ENCODE data around the gene SLC38A9.

The SLC38A9 gene

DNA sequence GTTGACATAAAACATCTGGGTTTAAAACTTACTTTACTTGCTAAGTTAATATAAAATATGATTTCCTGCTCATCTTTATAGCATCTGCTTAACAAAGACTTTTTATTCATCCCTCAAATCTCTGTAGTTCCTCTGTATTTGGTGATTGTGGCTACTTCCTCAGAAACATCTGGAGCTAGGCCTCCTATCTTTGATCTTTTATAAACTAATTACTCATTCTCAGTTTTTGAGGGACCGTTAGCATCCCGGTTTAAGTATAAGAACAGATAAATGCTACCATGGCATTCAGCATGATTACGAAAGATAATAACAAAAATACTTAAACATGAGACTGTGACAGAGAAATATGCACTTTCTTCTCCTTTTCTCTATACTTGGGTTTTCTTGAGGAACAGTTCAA lies 85.3 kb downstream of the SLC38A9 start:
- TF ChIP-seq CTCF (IDR thresholded peaks at IDR 0.05; ENCODE audit: borderline replicate concordance, insufficient read depth, low read depth, low read length) = no peak
- H3K4me3 ChIP-seq (ENCODE audit: low read depth, low read length) = no peak overlapping the region

GRCh38 chr5:55625913-55626312 lies 86.2 kb downstream of the SLC38A9 start:
- TF ChIP-seq CTCF (IDR thresholded peaks at IDR 0.05; ENCODE audit: borderline replicate concordance, insufficient read depth, low read depth, low read length) = no peak
- H3K4me3 ChIP-seq (ENCODE audit: low read depth, low read length) = no peak overlapping the region

GRCh38 chr5:55625589-55625909 lies 86.6 kb downstream of the SLC38A9 start:
- no peak for TF ChIP-seq CTCF (IDR thresholded peaks at IDR 0.05; ENCODE audit: borderline replicate concordance, insufficient read depth, low read depth, low read length)
- H3K4me3 ChIP-seq (ENCODE audit: low read depth, low read length) = no peak overlapping the region

GRCh38 chr5:55624841-55625588 lies 87.1 kb downstream of the SLC38A9 start:
- no peak for TF ChIP-seq CTCF (IDR thresholded peaks at IDR 0.05; ENCODE audit: borderline replicate concordance, insufficient read depth, low read depth, low read length)
- no peak overlapping the region for H3K4me3 ChIP-seq (ENCODE audit: low read depth, low read length)

- H3K4me3 ChIP-seq (ENCODE audit: low read depth, low read length) = no peak overlapping the region
- no peak for TF ChIP-seq CTCF (IDR thresholded peaks at IDR 0.05; ENCODE audit: borderline replicate concordance, insufficient read depth, low read depth, low read length)
Measured at GRCh38 chr5:55623789-55624188, 88.3 kb downstream of the SLC38A9 start.

GRCh38 chr5:55622460-55622859 lies 89.7 kb downstream of the SLC38A9 start:
- H3K4me3 ChIP-seq (ENCODE audit: low read depth, low read length) = no peak overlapping the region
- no peak for TF ChIP-seq CTCF (IDR thresholded peaks at IDR 0.05; ENCODE audit: borderline replicate concordance, insufficient read depth, low read depth, low read length)

DNA sequence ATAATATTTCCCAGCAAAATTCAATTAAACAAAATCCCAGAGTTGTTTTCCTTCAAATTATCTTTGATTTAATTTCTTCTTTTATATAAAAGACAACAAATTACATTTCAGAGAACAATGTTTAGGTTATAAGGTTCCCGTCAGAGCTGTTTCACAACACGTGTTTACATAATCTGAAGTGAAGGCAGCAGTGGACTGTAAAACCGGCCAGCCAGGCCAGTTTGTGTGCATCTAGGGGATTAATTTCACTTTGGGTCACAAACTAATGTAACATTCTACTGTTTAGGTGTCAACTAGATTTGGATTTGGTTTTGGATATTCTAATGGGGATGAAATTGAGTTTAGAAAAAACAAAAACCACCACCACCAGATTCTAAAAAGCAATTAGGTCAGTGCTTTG lies 90.9 kb downstream of the SLC38A9 start:
- H3K4me3 ChIP-seq (ENCODE audit: low read depth, low read length) = no peak overlapping the region
- TF ChIP-seq CTCF (IDR thresholded peaks at IDR 0.05; ENCODE audit: borderline replicate concordance, insufficient read depth, low read depth, low read length) = no peak

All from GM12875 (cell line).